K562 (cell line): ENCODE results near the gene ADAMTS10. TPM values are rescaled to one million over a fixed set of nuclear protein-coding genes. Genes with fewer than 3 reads are reported as not detected.
A peak's percentile ranks its signal among the peaks of the same experiment; 100 is the strongest.

Experiments used
- ATAC-seq: fragments of 200-7000 bp; cut with Tn5 transposase; 3 replicates; pipeline ENCODE4 v1.9.1; 2020; ENCODE audit warnings: moderate library complexity
- BruUV-seq: library from RNA; stranded (reverse); fragments of 400-500 nt; replicated peaks from 2 replicates; lab custom pipeline; 2021; lab: Mats Ljungman, UMichigan
- CTCF ChIA-PET: fragments of 300-600 bp; formaldehyde crosslinking; extraction: SDS; loops from one replicate; lab custom pipeline; 2021; ENCODE audit warnings: low intra/inter-chr PET ratio; lab: Yijun Ruan, JAX
- POLR2A ChIA-PET: fragments of 300-600, 350-650 bp; sonication (Branson Sonifier 250); formaldehyde crosslinking; extraction: SDS; loops from one replicate; lab custom pipeline; 2021; ENCODE audit warnings: antibody characterized with exemption, inconsistent platforms; lab: Yijun Ruan, JAX
- DNase-seq, 4 experiments: peaks; one replicate each; pipeline versions ENCODE4 v3.0.0 to v3.0.0-alpha.2; 2011 to 2018; ENCODE audit warnings: low spot score in 3 of 4, mixed read lengths in 3 of 4; ENCODE audit errors: extremely low read depth in 1 of 4
- FAIRE-seq: peaks from 2 replicates; lab custom pipeline; 2011; peaks lifted over from hg19 to GRCh38; lab: Jason Lieb, UNC
- H2AFZ ChIP-seq: 2 replicates; pipeline ENCODE4 v1.6.0; 2011; ENCODE audit warnings: low read depth, low read length, control low read depth, inconsistent platforms
- H3K27ac ChIP-seq: fragments of 200-600 bp; 3 replicates; pipeline ENCODE4 v1.8.0; 2011; ENCODE audit warnings: low read depth, mild to moderate bottlenecking, control low read depth, inconsistent platforms, low read length, moderate library complexity, mixed read lengths; ENCODE audit errors: extremely low read depth
- H3K27me3 ChIP-seq, 2 experiments: fragments of 300-600 bp in 1 of 2; 2 replicates in 1 of 2; 3 replicates in 1 of 2; pipeline versions ENCODE4 v1.6.0 to v1.8.0; 2011; ENCODE audit warnings: inconsistent platforms in 2 of 2, low read length in 2 of 2, mild to moderate bottlenecking in 1 of 2, mixed read lengths in 1 of 2, moderate library complexity in 1 of 2; ENCODE audit not compliant: control insufficient read depth in 2 of 2, insufficient read depth in 2 of 2
- H3K36me3 ChIP-seq: fragments of 300-600 bp; 3 replicates; pipeline ENCODE4 v1.8.0; 2011; ENCODE audit warnings: mild to moderate bottlenecking, low read length, inconsistent platforms; ENCODE audit not compliant: control insufficient read depth, insufficient read depth
- H3K4me1 ChIP-seq, 2 experiments: fragments of 200-600 bp in 1 of 2; replicated peaks in 1 of 2; 2 replicates in 1 of 2; 3 replicates in 1 of 2; pipeline versions ENCODE4 v1.5.1 to v1.8.0; 2011; ENCODE audit warnings: inconsistent platforms in 2 of 2, low read length in 2 of 2, mild to moderate bottlenecking in 1 of 2, mixed read lengths in 1 of 2, moderate library complexity in 1 of 2; ENCODE audit not compliant: control insufficient read depth in 2 of 2, insufficient read depth in 2 of 2
- H3K4me2 ChIP-seq: 2 replicates; pipeline ENCODE4 v1.6.1; 2011; ENCODE audit warnings: low read length, control low read depth, inconsistent platforms, mixed read lengths; ENCODE audit not compliant: insufficient read depth
- H3K4me3 ChIP-seq: fragments of 200-600 bp; sonication (generic), shearing (Covaris generic); 2 replicates; pipeline ENCODE4 v1.5.1; 2016; ENCODE audit warnings: control low read depth, inconsistent platforms
- H3K79me2 ChIP-seq: fragments of 200-600 bp; 3 replicates; pipeline ENCODE4 v1.8.0; 2011; ENCODE audit warnings: low read length, inconsistent platforms; ENCODE audit not compliant: control insufficient read depth, insufficient read depth
- H3K9ac ChIP-seq, 2 experiments: 2 replicates each; pipeline versions ENCODE4 v1.6.0 to v1.6.1; 2011; ENCODE audit warnings: low read depth in 2 of 2, low read length in 2 of 2, control low read depth in 1 of 2, inconsistent platforms in 1 of 2, mild to moderate bottlenecking in 1 of 2, mixed read lengths in 1 of 2; ENCODE audit not compliant: insufficient read depth in 1 of 2
- H3K9me1 ChIP-seq: one replicate; pipeline ENCODE4 v1.6.0; 2011; ENCODE audit warnings: inconsistent platforms, mild to moderate bottlenecking, low read length, moderate library complexity; ENCODE audit not compliant: control insufficient read depth, insufficient read depth
- H3K9me3 ChIP-seq: replicated peaks from 2 replicates; pipeline ENCODE4 v1.5.1; 2011; ENCODE audit warnings: low read depth, low read length, inconsistent platforms; ENCODE audit not compliant: control insufficient read depth, insufficient read depth
- H4K20me1 ChIP-seq: replicated peaks from 2 replicates; pipeline ENCODE4 v1.6.1; 2011; ENCODE audit warnings: low read length, inconsistent platforms, mixed read lengths; ENCODE audit not compliant: control insufficient read depth, insufficient read depth
- CTCF ChIP-seq, 3 experiments: IDR thresholded peaks in 2 of 3; conservative IDR thresholded peaks in 1 of 3; 2 replicates each; pipeline ENCODE4 v1.5.1; 2011 to 2012; ENCODE audit warnings: low read length in 3 of 3, mild to moderate bottlenecking in 3 of 3, control low read depth in 2 of 3, improper control_type of control experiment in 1 of 3, inconsistent platforms in 1 of 3, low read depth in 1 of 3, mixed read lengths in 1 of 3, moderate library complexity in 1 of 3; ENCODE audit not compliant: insufficient read depth in 2 of 3
- DACH1 ChIP-seq: fragments of 450-650 bp; IDR thresholded peaks from 2 replicates; pipeline ENCODE4 v1.6.1; 2018; ENCODE audit not compliant: partially characterized antibody
- RBM25 ChIP-seq: fragments of 200-400 bp; formaldehyde crosslinking; IDR thresholded peaks from 2 replicates; pipeline ENCODE4 v1.6.1; 2018; ENCODE audit warnings: low read length, low read depth, moderate library complexity; ENCODE audit not compliant: severe bottlenecking
- SRF ChIP-seq, 2 experiments: fragments of 250-450, 450-650 bp in 1 of 2; sonication (Bioruptor Pico) in 1 of 2; sonication (generic) in 1 of 2; formaldehyde crosslinking; IDR thresholded peaks; 2 replicates each; pipeline versions ENCODE4 v1.5.0 to v1.5.1; 2020 to 2022; ENCODE audit warnings: mild to moderate bottlenecking in 1 of 2, missing genetic modification reagents in 1 of 2
- WGBS: fragments of 100-300 bp; shearing (Covaris generic); methylation state at CpG from one replicate; pipeline ENCODE4 v1.1.6; 2016; ENCODE audit warnings: low coverage, mixed read lengths; ENCODE audit not compliant: insufficient coverage; ENCODE audit errors: missing lambda C conversion rate; 5-methylcytosine and 5-hydroxymethylcytosine counted together
- in situ Hi-C: fragments of 300-500 bp; cut with MboI; formaldehyde crosslinking; loops from 4 replicates; pipeline ENCODE4 v1.15.0; 2018; ENCODE audit warnings: inconsistent platforms, mixed read lengths
- intact Hi-C: fragments of 100-400 bp; cut with micrococcal nuclease; formaldehyde crosslinking; loops from 2 replicates; pipeline ENCODE4 v1.14.2; 2022
- polyA plus RNA-seq, 8 experiments: library from polyadenylated mRNA; depleted of rRNA in 4 of 8; stranded (reverse) in 5 of 8; unstranded in 3 of 8; fragments of >200 nt; fragmentation: Nextera tagmentation in 2 of 8; fragmentation: Illumina TruSeq in 1 of 8; extraction: Ambion mirVana in 2 of 8; extraction: Trizol in 1 of 8; gene quantifications; 2 replicates each; pipeline versions ENCODE4 v1.2.1 to v1.2.3, GENCODE V29; 2011 to 2014; ENCODE audit warnings: inconsistent platforms in 1 of 8, missing spikeins in 1 of 8
- total RNA-seq, 7 experiments: library from RNA; depleted of rRNA in 6 of 7; stranded (reverse); fragments of >200 nt in 6 of 7; fragmentation: Illumina TruSeq in 2 of 7; extraction: Trizol in 2 of 7; gene quantifications; 2 replicates each; pipeline versions ENCODE4 v1.2.1 to v1.2.3, GENCODE V29; 2011 to 2021; ENCODE audit warnings: low replicate concordance in 1 of 7

Gene ADAMTS10
- total and polyA plus RNA-seq, 9 of the 15 experiments (the other 6 are each of a cell fraction or from before 2014, with no cell fraction given), result 0.33 to 1.8 (median 0.57) TPM; not detected in 4

- TF ChIP-seq CTCF (IDR thresholded peaks at IDR 0.05 in 2 of 3, conservative IDR thresholded peaks at IDR 0.05 in 1 of 3; ENCODE audit: insufficient read depth in 2 of 3, low read depth in 1 of 3, low read length in 3 of 3) (no peak), SRF (CRISPR knock-in tag; IDR thresholded peaks at IDR 0.05) (no peak)
- TF ChIP-seq, all 486 proteins: peak for 1
Observed at GRCh38 chr19:8608941-8609278, 1.6 kb downstream of the ADAMTS10 start (continued).

GRCh38 chr19:8607386-8607785 lies 3.1 kb downstream of the ADAMTS10 start:
- ChIA-PET POLR2A (no interaction called here), CTCF (no interaction called here)
- Histone ChIP-seq H3K27me3 (peaks cover 8 to 44% of the 10 kb centered on the region in 2 experiments; a peak in 4 of 5 replicates), H3K27ac (no peak overlapping the region), H3K36me3 (no peaks in the 10 kb centered on the region), H3K4me3 (no peak overlapping the region), H3K9me3 (no peaks in the 10 kb centered on the region), H2AFZ (no peak overlapping the region), H3K9ac (no peak overlapping the region), H3K4me1 (peaks cover 6 to 29% of the 10 kb centered on the region in 2 experiments; a peak in 3 of 5 replicates), H3K79me2 (no peaks in the 10 kb centered on the region), H3K9me1 (no peaks in the 10 kb centered on the region), H3K4me2 (no peak overlapping the region), H4K20me1 (no peaks in the 10 kb centered on the region)
- FAIRE-seq (no peak), ATAC-seq (no peak), DNase-seq (no peak)
- WGBS, result 45% methylated on average over 4 of the region's 4 CpGs
- in situ Hi-C loops, result no loop called here
- peak; percentile 15 for TF ChIP-seq RBM25
- TF ChIP-seq DACH1, result no peak
- intact Hi-C loops, result no loop called here
- no TSS peak for BruUV-seq
